Lower lobe of right lung (tissue), 2 donors: Measurements from ENCODE around the gene MCHR1. TPM values are rescaled to one million over a fixed set of nuclear protein-coding genes. Genes with fewer than 3 reads are reported as not detected.

Experiments
- ATAC-seq, 2 donors: fragments of 200-7000 bp; cut with Tn5 transposase; one replicate each; pipeline ENCODE4 v1.9.1; 2020 to 2022; ENCODE audit warnings: mild to moderate bottlenecking in 2 of 2, moderate library complexity in 2 of 2
- DNase-seq: peaks from one replicate; pipeline ENCODE4 v3.0.0-alpha.2; 2020
- H3K27ac ChIP-seq: fragments of 200-600 bp; one replicate; pipeline ENCODE4 v1.8.0; 2022
- H3K27me3 ChIP-seq: fragments of 200-600 bp; one replicate; pipeline ENCODE4 v1.8.0; 2022; ENCODE audit warnings: low read depth
- H3K36me3 ChIP-seq: fragments of 200-600 bp; one replicate; pipeline ENCODE4 v1.8.0; 2022; ENCODE audit warnings: mild to moderate bottlenecking
- H3K4me1 ChIP-seq: fragments of 200-600 bp; one replicate; pipeline ENCODE4 v1.8.0; 2022
- H3K4me3 ChIP-seq: fragments of 200-600 bp; one replicate; pipeline ENCODE4 v1.8.0; 2022; ENCODE audit warnings: mild to moderate bottlenecking
- H3K9me3 ChIP-seq: fragments of 200-600 bp; one replicate; pipeline ENCODE4 v1.8.0; 2022
- intact Hi-C: fragments of 100-400 bp; cut with DNase I; formaldehyde crosslinking; loops from one replicate; pipeline ENCODE4 v1.11.0; 2022
- total RNA-seq: library from RNA; stranded (reverse); fragmentation: NEBNext Ultra II Directional; extraction: Animal tissue kit (Norgen Biotek cat#: 25700); gene quantifications from one replicate; pipeline ENCODE4 v1.2.1, GENCODE V29; 2021
- TF ChIP-seq, protein P1 (sequence below): fragments of 200-600 bp; IDR thresholded peaks from one replicate; pipeline ENCODE4 v1.8.0; 2022; ENCODE audit warnings: antibody characterized with exemption, mild to moderate bottlenecking
- donor health status: DM: no; HTN: yes; CAD: no; lungs with severe emphysema.

MCHR1 gene
- total RNA-seq, 1 donor from 2014 or later = not detected

DNA sequence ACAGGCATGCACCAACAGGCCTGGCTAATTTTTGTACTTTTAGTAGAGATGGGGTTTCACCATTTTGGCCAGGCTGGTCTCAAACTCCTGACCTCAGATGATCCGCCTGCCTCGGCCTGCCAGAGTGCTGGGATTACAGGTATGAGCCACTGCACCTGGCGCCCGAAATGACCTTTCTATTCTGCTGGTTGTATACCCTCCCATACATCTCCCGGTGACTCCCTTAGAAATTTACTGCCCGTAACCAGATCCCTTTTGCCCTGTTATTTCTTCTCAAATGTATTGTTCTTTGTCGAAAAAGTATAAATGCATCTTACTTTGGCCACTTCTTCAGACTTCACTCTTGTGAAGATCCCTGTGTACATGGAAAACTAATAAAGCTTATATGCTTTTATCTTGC, 22.0 kb downstream of the MCHR1 start:
- H3K4me3 ChIP-seq = no peak overlapping the region
- H3K36me3 ChIP-seq = no peaks in the 10 kb centered on the region
- no peaks in the 10 kb centered on the region for H3K4me1 ChIP-seq
- no peak overlapping the region for H3K27ac ChIP-seq
- no peak for DNase-seq
- TF ChIP-seq, protein P1, sequence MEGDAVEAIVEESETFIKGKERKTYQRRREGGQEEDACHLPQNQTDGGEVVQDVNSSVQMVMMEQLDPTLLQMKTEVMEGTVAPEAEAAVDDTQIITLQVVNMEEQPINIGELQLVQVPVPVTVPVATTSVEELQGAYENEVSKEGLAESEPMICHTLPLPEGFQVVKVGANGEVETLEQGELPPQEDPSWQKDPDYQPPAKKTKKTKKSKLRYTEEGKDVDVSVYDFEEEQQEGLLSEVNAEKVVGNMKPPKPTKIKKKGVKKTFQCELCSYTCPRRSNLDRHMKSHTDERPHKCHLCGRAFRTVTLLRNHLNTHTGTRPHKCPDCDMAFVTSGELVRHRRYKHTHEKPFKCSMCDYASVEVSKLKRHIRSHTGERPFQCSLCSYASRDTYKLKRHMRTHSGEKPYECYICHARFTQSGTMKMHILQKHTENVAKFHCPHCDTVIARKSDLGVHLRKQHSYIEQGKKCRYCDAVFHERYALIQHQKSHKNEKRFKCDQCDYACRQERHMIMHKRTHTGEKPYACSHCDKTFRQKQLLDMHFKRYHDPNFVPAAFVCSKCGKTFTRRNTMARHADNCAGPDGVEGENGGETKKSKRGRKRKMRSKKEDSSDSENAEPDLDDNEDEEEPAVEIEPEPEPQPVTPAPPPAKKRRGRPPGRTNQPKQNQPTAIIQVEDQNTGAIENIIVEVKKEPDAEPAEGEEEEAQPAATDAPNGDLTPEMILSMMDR = no peak
- ATAC-seq = no peak
- H3K27me3 ChIP-seq = no peaks in the 10 kb centered on the region
- H3K9me3 ChIP-seq = no peaks in the 10 kb centered on the region
- intact Hi-C loops = no loop called here

DNA sequence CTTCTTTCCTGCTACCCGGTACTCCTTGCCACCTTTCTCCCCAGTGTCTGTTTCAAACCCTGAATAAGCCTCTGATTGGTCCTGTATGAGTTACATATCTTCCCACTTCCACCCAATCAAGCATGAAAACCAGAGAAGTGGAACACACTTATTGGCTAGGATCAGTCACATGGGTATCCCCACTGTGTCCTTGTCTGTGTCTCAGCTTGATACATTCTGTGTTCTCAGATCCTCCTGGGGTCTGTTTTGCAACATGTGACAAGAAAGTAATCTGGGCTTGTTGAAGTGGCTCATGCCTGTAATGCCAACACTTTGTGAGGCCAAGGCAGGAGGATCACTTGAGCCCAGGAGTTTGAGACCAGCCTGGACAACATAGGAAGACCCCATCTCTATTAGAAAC, 23.9 kb downstream of the MCHR1 start:
- no peak overlapping the region for H3K27ac ChIP-seq
- TF ChIP-seq, protein P1 = no peak
- no peak overlapping the region for H3K4me3 ChIP-seq
- no peaks in the 10 kb centered on the region for H3K27me3 ChIP-seq
- DNase-seq (no peak), ATAC-seq (no peak)
- H3K4me1 ChIP-seq = no peaks in the 10 kb centered on the region
- H3K36me3 ChIP-seq = no peaks in the 10 kb centered on the region
- intact Hi-C loops = no loop called here
- no peaks in the 10 kb centered on the region for H3K9me3 ChIP-seq

DNA sequence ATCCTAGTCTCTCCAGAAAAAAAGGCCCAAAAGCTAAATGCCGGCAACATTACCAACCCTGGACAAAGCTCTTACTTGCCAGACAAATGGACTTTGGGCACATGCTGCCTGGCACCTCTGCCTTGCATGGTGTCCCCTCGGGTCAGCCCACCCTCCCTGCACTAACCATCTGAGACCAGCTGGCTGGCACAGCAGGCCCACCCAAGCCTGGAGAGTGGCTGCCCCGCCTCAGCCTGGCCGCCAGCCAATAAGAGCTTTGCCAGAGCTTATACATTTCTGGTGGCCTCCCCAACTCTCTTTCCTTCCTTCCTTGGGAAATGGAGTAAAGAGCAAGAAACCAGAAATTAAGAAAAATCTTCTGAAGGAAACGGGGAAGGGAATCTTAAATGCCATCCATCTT, 24.5 kb downstream of the MCHR1 start:
- Histone ChIP-seq H3K9me3 (no peaks in the 10 kb centered on the region), H3K4me3 (no peak overlapping the region), H3K27me3 (no peaks in the 10 kb centered on the region), H3K4me1 (no peaks in the 10 kb centered on the region), H3K36me3 (no peaks in the 10 kb centered on the region), H3K27ac (no peak overlapping the region)
- TF ChIP-seq, protein P1 = no peak
- ATAC-seq (no peak), DNase-seq (no peak)
- intact Hi-C loops = no loop called here

DNA sequence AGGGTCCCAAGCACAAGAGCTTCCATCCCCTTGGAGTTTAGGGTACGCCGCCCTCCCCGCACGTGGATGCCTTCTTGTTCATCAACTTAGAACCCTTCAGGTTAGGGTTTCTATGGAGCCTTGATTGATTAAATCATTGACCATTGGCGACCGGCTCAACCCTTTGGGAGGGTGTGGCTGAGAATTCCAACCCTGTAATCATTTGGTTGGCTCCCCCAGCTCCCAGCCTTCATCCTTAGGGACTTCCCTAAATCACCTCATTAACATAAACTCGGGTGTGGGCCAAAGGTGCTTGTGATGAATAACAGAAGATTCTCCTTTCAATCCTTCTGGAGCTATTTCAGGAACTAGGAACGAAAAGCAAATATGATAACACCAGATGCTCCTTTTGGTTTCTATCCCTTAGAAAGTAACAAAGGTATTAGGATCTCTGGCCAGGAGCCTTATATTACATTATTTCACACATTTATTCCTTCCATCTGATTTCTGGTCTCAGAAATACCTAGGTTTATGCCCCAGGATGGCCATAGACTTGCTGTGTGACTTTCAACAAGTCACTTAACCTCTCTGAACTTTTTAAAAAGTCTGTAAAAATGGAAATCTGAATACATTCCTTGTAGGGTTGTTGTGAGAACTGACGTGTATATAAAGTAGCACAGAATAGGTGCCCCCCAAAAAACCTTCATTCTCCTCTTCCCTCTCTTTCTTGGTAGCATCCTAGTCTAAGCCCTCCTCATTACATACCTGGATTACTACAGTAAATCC, 26.8 kb downstream of the MCHR1 start:
- Histone ChIP-seq H3K36me3 (no peaks in the 10 kb centered on the region), H3K27ac (no peak overlapping the region), H3K4me3 (no peak overlapping the region), H3K27me3 (no peaks in the 10 kb centered on the region), H3K4me1 (peaks cover 7% of the 10 kb centered on the region), H3K9me3 (no peaks in the 10 kb centered on the region)
- intact Hi-C loops = no loop called here
- ATAC-seq (no peak), DNase-seq (no peak)
- TF ChIP-seq, protein P1 = no peak

DNA sequence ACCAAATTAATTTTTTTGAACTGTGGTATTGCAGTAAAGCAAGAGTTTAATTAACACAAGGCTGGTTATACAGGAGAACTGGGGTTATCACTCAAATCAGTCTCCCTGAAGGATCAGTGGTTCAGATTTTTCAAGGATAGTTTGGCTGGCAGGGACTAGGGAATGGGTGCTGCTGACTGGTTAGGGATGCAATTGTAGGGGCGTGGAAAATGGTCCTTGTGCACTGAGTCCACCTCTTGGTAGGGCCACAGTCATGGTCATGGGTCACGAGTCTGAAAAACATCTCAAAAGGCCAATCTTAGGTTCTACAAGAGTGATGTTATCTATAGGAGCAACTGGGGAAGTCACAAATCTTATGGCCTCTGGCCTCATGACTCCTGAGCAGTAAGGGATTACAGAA, 27.9 kb downstream of the MCHR1 start:
- H3K4me3 ChIP-seq = no peak overlapping the region
- peaks cover 17% of the 10 kb centered on the region for H3K4me1 ChIP-seq
- ATAC-seq = no peak
- intact Hi-C loops = no loop called here
- TF ChIP-seq, protein P1 = no peak
- no peak for DNase-seq
- no peaks in the 10 kb centered on the region for H3K36me3 ChIP-seq
- no peaks in the 10 kb centered on the region for H3K9me3 ChIP-seq
- no peaks in the 10 kb centered on the region for H3K27me3 ChIP-seq
- H3K27ac ChIP-seq = no peak overlapping the region
